GM21360 (cell line): ENCODE results near the gene LRCH4.
"Not testable (repeated sequence)": the region's sequence is repeated elsewhere in the genome, so short reads cannot be mapped to it uniquely, and the experiment has no call there.

Experiments used
- ATAC-seq: cut with Tn5 transposase; IDR thresholded peaks from one replicate; pipeline ENCODE4 v1.9.1; 2021; ENCODE audit warnings: mild to moderate bottlenecking, moderate library complexity; ENCODE audit not compliant: unreplicated experiment

Gene LRCH4

GRCh38 chr7:100568176-100568895 is 17.6 kb downstream of the LRCH4 start:
- ATAC-seq, result no peak

- no peak for ATAC-seq
Observed at GRCh38 chr7:100567751-100568175, 18.2 kb downstream of the LRCH4 start.

- ATAC-seq, result no peak
Observed at GRCh38 chr7:100567031-100567730, 18.7 kb downstream of the LRCH4 start.

- no peak for ATAC-seq
Observed at GRCh38 chr7:100566018-100566531, 19.9 kb downstream of the LRCH4 start.

GRCh38 chr7:100565133-100565571 is 20.8 kb downstream of the LRCH4 start:
- no peak for ATAC-seq

- ATAC-seq, result not testable (repeated sequence)
Observed at GRCh38 chr7:100564405-100564804, 21.5 kb downstream of the LRCH4 start.

GRCh38 chr7:100563809-100564400 is 22.0 kb downstream of the LRCH4 start:
- ATAC-seq, result no peak

GRCh38 chr7:100563100-100563564 is 22.8 kb downstream of the LRCH4 start:
- ATAC-seq, result no peak

GRCh38 chr7:100562195-100563099 is 23.5 kb downstream of the LRCH4 start:
- ATAC-seq, result no peak

GRCh38 chr7:100561491-100562194 is 24.3 kb downstream of the LRCH4 start:
- no peak for ATAC-seq

- no peak for ATAC-seq
Observed at GRCh38 chr7:100559127-100559526, 26.8 kb downstream of the LRCH4 start.

- ATAC-seq, result no peak
Observed at GRCh38 chr7:100556541-100556940, 29.4 kb downstream of the LRCH4 start.

GRCh38 chr7:100555701-100556100 is 30.2 kb downstream of the LRCH4 start:
- ATAC-seq, result no peak

- no peak for ATAC-seq
Observed at GRCh38 chr7:100553032-100553431, 32.9 kb downstream of the LRCH4 start.

GRCh38 chr7:100552532-100552931 is 33.4 kb downstream of the LRCH4 start:
- no peak for ATAC-seq

GRCh38 chr7:100548446-100548845 is 37.5 kb downstream of the LRCH4 start:
- not testable (repeated sequence) for ATAC-seq

- ATAC-seq, result no peak
Observed at GRCh38 chr7:100547872-100548271, 38.1 kb downstream of the LRCH4 start.

- ATAC-seq, result no peak
Observed at GRCh38 chr7:100546926-100547800, 38.8 kb downstream of the LRCH4 start.
